ENCODE measurements around the gene SSX4B. TPM values are rescaled to one million over a fixed set of nuclear protein-coding genes. Genes with fewer than 3 reads are reported as not detected.
"Not testable (repeated sequence)": the region's sequence is repeated elsewhere in the genome, so short reads cannot be mapped to it uniquely, and the experiment has no call there.

SSX4B gene, protein sequence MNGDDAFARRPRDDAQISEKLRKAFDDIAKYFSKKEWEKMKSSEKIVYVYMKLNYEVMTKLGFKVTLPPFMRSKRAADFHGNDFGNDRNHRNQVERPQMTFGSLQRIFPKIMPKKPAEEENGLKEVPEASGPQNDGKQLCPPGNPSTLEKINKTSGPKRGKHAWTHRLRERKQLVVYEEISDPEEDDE
- polyA plus RNA-seq (2011; rRNA removed) (not detected in 2 replicates), polyA plus RNA-seq (2017; fragmentation: RNase III; extraction: RNeasy Plus Mini Kit Qiagen cat#74134 plus additional on column Dnase treatment) (not detected in 3 replicates), polyA minus RNA-seq (2011; rRNA and poly(A)+ RNA removed) (not detected in 2 replicates)
- polyA plus RNA-seq (2012; cell fraction: cytosol; rRNA removed), result 0.03 TPM in 1 of 2 replicates, not detected in the other
- not detected in 2 replicates for polyA plus RNA-seq (2012; cell fraction: nucleus; rRNA removed)

- ATAC-seq; CTCF ChIA-PET; H3K9me3 ChIP-seq; POLR2A ChIA-PET; DNase-seq (ENCODE audit: low read depth in 1 of 2, low spot score in 1 of 2); FAIRE-seq; H3K27ac ChIP-seq; H3K4me1 ChIP-seq; H3K4me2 ChIP-seq; H3K4me3 ChIP-seq: not testable (repeated sequence)
- WGBS (ENCODE audit: missing lambda C conversion rate), result no CpG with 5 or more reads among the region's 15 CpGs
Measured at GRCh38 chrX:48411860-48412259, at the start of gene SSX4B. SSX4B (minus strand) TSS chrX:48411960; CDS start chrX:48411372, 588 bp downstream.

GRCh38 chrX:48460606-48461005 lies 48.8 kb upstream of the SSX4B start:
- 70% methylated on average over 9 of the region's 11 CpGs for WGBS (ENCODE audit: missing lambda C conversion rate)
- Histone ChIP-seq H3K9me3 (no peaks in the 10 kb centered on the region), H3K27ac (no peak overlapping the region), H3K4me3 (no peak overlapping the region), H3K4me1 (no peaks in the 10 kb centered on the region), H3K4me2 (no peak overlapping the region)
- no peak for ATAC-seq
- FAIRE-seq, result no peak
- ChIA-PET CTCF (no interaction called here), POLR2A (no interaction called here)
- no peak for DNase-seq (ENCODE audit: low read depth in 1 of 2, low spot score in 1 of 2)
- TF ChIP-seq PHF8 (IDR thresholded peaks at IDR 0.05; ENCODE audit: borderline replicate concordance, low read depth) (no peak), ZNF302 (CRISPR knock-in tag; IDR thresholded peaks at IDR 0.05) (no peak), HDAC2 (IDR thresholded peaks at IDR 0.05) (no peak), CEBPB (IDR thresholded peaks at IDR 0.05) (no peak), NR3C1 (IDR thresholded peaks at IDR 0.05) (no peak), BHLHE40 (IDR thresholded peaks at IDR 0.05; ENCODE audit: low read depth, low read length) (no peak), HMGXB4 (CRISPR knock-in tag; IDR thresholded peaks at IDR 0.05; ENCODE audit: borderline replicate concordance) (no peak), KDM1A (IDR thresholded peaks at IDR 0.05; ENCODE audit: low read depth) (no peak), ZFP36 (IDR thresholded peaks at IDR 0.05; ENCODE audit: borderline replicate concordance, partially characterized antibody) (no peak), TFCP2L1 (CRISPR knock-in tag; IDR thresholded peaks at IDR 0.05) (no peak), HOXB13 (CRISPR knock-in tag; IDR thresholded peaks at IDR 0.05; ENCODE audit: low read depth) (no peak), FOXS1 (CRISPR knock-in tag; IDR thresholded peaks at IDR 0.05) (no peak)
- TF ChIP-seq, protein P1, sequence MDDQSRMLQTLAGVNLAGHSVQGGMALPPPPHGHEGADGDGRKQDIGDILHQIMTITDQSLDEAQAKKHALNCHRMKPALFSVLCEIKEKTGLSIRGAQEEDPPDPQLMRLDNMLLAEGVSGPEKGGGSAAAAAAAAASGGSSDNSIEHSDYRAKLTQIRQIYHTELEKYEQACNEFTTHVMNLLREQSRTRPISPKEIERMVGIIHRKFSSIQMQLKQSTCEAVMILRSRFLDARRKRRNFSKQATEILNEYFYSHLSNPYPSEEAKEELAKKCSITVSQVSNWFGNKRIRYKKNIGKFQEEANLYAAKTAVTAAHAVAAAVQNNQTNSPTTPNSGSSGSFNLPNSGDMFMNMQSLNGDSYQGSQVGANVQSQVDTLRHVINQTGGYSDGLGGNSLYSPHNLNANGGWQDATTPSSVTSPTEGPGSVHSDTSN (IDR thresholded peaks at IDR 0.05), result no peak
- TF ChIP-seq, protein P2, sequence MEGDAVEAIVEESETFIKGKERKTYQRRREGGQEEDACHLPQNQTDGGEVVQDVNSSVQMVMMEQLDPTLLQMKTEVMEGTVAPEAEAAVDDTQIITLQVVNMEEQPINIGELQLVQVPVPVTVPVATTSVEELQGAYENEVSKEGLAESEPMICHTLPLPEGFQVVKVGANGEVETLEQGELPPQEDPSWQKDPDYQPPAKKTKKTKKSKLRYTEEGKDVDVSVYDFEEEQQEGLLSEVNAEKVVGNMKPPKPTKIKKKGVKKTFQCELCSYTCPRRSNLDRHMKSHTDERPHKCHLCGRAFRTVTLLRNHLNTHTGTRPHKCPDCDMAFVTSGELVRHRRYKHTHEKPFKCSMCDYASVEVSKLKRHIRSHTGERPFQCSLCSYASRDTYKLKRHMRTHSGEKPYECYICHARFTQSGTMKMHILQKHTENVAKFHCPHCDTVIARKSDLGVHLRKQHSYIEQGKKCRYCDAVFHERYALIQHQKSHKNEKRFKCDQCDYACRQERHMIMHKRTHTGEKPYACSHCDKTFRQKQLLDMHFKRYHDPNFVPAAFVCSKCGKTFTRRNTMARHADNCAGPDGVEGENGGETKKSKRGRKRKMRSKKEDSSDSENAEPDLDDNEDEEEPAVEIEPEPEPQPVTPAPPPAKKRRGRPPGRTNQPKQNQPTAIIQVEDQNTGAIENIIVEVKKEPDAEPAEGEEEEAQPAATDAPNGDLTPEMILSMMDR (IDR thresholded peaks at IDR 0.05), result no peak

DNA sequence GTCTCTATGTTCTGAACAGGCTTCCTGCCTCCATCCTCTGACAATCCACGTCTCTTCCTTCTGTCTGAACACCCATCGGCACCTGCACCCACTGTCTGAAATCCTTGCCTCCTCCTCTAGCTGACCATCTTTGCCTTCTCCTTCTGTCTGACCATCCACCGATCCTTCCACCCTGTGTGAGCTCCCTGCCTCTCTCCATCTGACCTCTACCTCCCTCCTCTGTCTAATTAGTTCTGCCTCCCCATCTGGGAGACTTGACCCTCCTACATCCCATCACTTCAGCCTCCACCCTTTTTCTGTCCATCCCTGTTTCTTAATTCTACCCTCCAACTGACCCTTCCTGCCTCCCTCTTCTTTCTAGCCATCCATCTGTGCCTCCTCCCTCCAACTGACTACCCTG lies 48.3 kb upstream of the SSX4B start:
- ATAC-seq (no peak), FAIRE-seq (no peak), DNase-seq (ENCODE audit: low read depth in 1 of 2, low spot score in 1 of 2) (no peak)
- Histone ChIP-seq H3K4me2 (no peak overlapping the region), H3K27ac (no peak overlapping the region), H3K9me3 (no peaks in the 10 kb centered on the region), H3K4me1 (no peaks in the 10 kb centered on the region), H3K4me3 (no peak overlapping the region)
- CTCF ChIA-PET, result no interaction called here
- 64% methylated on average over 3 of the region's 3 CpGs for WGBS (ENCODE audit: missing lambda C conversion rate)
- POLR2A ChIA-PET, result no interaction called here
- TF ChIP-seq RCOR1 (IDR thresholded peaks at IDR 0.05; ENCODE audit: low read depth, low read length) (no peak), FOXS1 (CRISPR knock-in tag; IDR thresholded peaks at IDR 0.05) (no peak), EHF (CRISPR knock-in tag; IDR thresholded peaks at IDR 0.05) (no peak), NFE2L2 (conservative IDR thresholded peaks at IDR 0.05; ENCODE audit: low read length) (no peak), ZSCAN20 (CRISPR knock-in tag; IDR thresholded peaks at IDR 0.05) (no peak), MYC (IDR thresholded peaks at IDR 0.05; ENCODE audit: borderline replicate concordance, low read length) (no peak), RARB (CRISPR knock-in tag; IDR thresholded peaks at IDR 0.05) (no peak), NPAS2 (CRISPR knock-in tag; IDR thresholded peaks at IDR 0.05; ENCODE audit: borderline replicate concordance) (no peak), FOSL2 (IDR thresholded peaks at IDR 0.05) (no peak), FOSL2 (CRISPR knock-in tag; IDR thresholded peaks at IDR 0.05) (no peak), ESRRA (IDR thresholded peaks at IDR 0.05; ENCODE audit: borderline replicate concordance, low read length) (no peak), JUN (IDR thresholded peaks at IDR 0.05) (no peak), CHD2 (IDR thresholded peaks at IDR 0.05; ENCODE audit: low read length, partially characterized antibody) (no peak), FOSB (CRISPR knock-in tag; IDR thresholded peaks at IDR 0.05) (no peak)
- TF ChIP-seq, protein P3, sequence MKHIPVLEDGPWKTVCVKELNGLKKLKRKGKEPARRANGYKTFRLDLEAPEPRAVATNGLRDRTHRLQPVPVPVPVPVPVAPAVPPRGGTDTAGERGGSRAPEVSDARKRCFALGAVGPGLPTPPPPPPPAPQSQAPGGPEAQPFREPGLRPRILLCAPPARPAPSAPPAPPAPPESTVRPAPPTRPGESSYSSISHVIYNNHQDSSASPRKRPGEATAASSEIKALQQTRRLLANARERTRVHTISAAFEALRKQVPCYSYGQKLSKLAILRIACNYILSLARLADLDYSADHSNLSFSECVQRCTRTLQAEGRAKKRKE (CRISPR knock-in tag; IDR thresholded peaks at IDR 0.05; ENCODE audit: low read depth), result no peak
- TF ChIP-seq, protein P1 (IDR thresholded peaks at IDR 0.05), result no peak

Data from A549 (cell line).